ENCODE data around the gene FBXO45.

The FBXO45 gene

GRCh38 chr3:196555295-196555694 is 13.2 kb upstream of the FBXO45 start:
- no peak overlapping the region for H4K8ac ChIP-seq (ENCODE audit: low read depth, low read length)
- H3K27ac ChIP-seq (ENCODE audit: low read depth, low read length): no peak overlapping the region
- H2BK5ac ChIP-seq (ENCODE audit: low read depth, low read length, poor library complexity): no peak overlapping the region
- no peak overlapping the region for H3K4me2 ChIP-seq (ENCODE audit: low read length)
- no peak overlapping the region for H3K9ac ChIP-seq (ENCODE audit: low read length)
- no peaks in the 10 kb centered on the region for H3K27me3 ChIP-seq (ENCODE audit: insufficient read depth, low read length)
- no peaks in the 10 kb centered on the region for H3K36me3 ChIP-seq (ENCODE audit: control insufficient read depth in 1 of 2, insufficient read depth in 2 of 2, low read length in 2 of 2)
- H3K79me1 ChIP-seq (ENCODE audit: low read length): no peaks in the 10 kb centered on the region
- no peak overlapping the region for H4K91ac ChIP-seq (ENCODE audit: low read depth, low read length)
- no peak overlapping the region for H2BK120ac ChIP-seq (ENCODE audit: insufficient read depth, low read length, poor library complexity)
- no peak overlapping the region for H3K18ac ChIP-seq (ENCODE audit: low read length)
- H3K4ac ChIP-seq (ENCODE audit: low read depth, low read length): no peak overlapping the region
- H4K12ac ChIP-seq (ENCODE audit: low read depth, low read length): no peak overlapping the region
- H3K9me3 ChIP-seq (ENCODE audit: insufficient read depth, low read depth, low read length): no peaks in the 10 kb centered on the region
- H3K79me2 ChIP-seq (ENCODE audit: control insufficient read depth, insufficient read depth, low read length, poor library complexity): no peaks in the 10 kb centered on the region
- no peak overlapping the region for H3K14ac ChIP-seq (ENCODE audit: low read length)
- DNase-seq: peak in 1 of 2 donors; percentile 30
- H2AK5ac ChIP-seq (ENCODE audit: low read length): no peak overlapping the region
- H2BK12ac ChIP-seq (ENCODE audit: low read length): no peak overlapping the region
- peaks cover 0 to 2% of the 10 kb centered on the region in 2 experiments for H3K4me1 ChIP-seq (ENCODE audit: control insufficient read depth in 1 of 2, insufficient read depth in 2 of 2, low read length in 2 of 2)
- H3K4me3 ChIP-seq (ENCODE audit: low read depth, low read length): no peak overlapping the region
- WGBS (ENCODE audit: extremely low coverage, insufficient coverage, insufficient read length): no CpG with 5 or more reads among the region's 3 CpGs
- H3K23ac ChIP-seq (ENCODE audit: low read length): no peak overlapping the region
- H2AFZ ChIP-seq (ENCODE audit: insufficient read depth, low read length, poor library complexity): no peak overlapping the region

- WGBS (ENCODE audit: extremely low coverage, insufficient coverage, insufficient read length): no CpG with 5 or more reads among the region's 5 CpGs
- no peak overlapping the region for H3K4ac ChIP-seq (ENCODE audit: low read depth, low read length)
- H2BK12ac ChIP-seq (ENCODE audit: low read length): no peak overlapping the region
- no peaks in the 10 kb centered on the region for H3K79me2 ChIP-seq (ENCODE audit: control insufficient read depth, insufficient read depth, low read length, poor library complexity)
- no peaks in the 10 kb centered on the region for H3K9me3 ChIP-seq (ENCODE audit: insufficient read depth, low read depth, low read length)
- H3K27ac ChIP-seq (ENCODE audit: low read depth, low read length): no peak overlapping the region
- no peaks in the 10 kb centered on the region for H3K27me3 ChIP-seq (ENCODE audit: insufficient read depth, low read length)
- no peak overlapping the region for H3K4me2 ChIP-seq (ENCODE audit: low read length)
- no peak overlapping the region for H3K18ac ChIP-seq (ENCODE audit: low read length)
- DNase-seq: no peak
- peaks cover 0 to 2% of the 10 kb centered on the region in 2 experiments for H3K36me3 ChIP-seq (ENCODE audit: control insufficient read depth in 1 of 2, insufficient read depth in 2 of 2, low read length in 2 of 2)
- H4K8ac ChIP-seq (ENCODE audit: low read depth, low read length): no peak overlapping the region
- no peak overlapping the region for H3K4me3 ChIP-seq (ENCODE audit: low read depth, low read length)
- H3K79me1 ChIP-seq (ENCODE audit: low read length): no peaks in the 10 kb centered on the region
- no peak overlapping the region for H2BK120ac ChIP-seq (ENCODE audit: insufficient read depth, low read length, poor library complexity)
- H2AK5ac ChIP-seq (ENCODE audit: low read length): no peak overlapping the region
- no peak overlapping the region for H3K23ac ChIP-seq (ENCODE audit: low read length)
- H3K4me1 ChIP-seq (ENCODE audit: control insufficient read depth in 1 of 2, insufficient read depth in 2 of 2, low read length in 2 of 2): peaks cover 0 to 2% of the 10 kb centered on the region in 2 experiments
- H2AFZ ChIP-seq (ENCODE audit: insufficient read depth, low read length, poor library complexity): no peak overlapping the region
- no peak overlapping the region for H4K12ac ChIP-seq (ENCODE audit: low read depth, low read length)
- no peak overlapping the region for H3K14ac ChIP-seq (ENCODE audit: low read length)
- H2BK5ac ChIP-seq (ENCODE audit: low read depth, low read length, poor library complexity): no peak overlapping the region
- no peak overlapping the region for H3K9ac ChIP-seq (ENCODE audit: low read length)
- no peak overlapping the region for H4K91ac ChIP-seq (ENCODE audit: low read depth, low read length)
Observed at GRCh38 chr3:196557236-196557635, 11.2 kb upstream of the FBXO45 start.

GRCh38 chr3:196558476-196558875 is 10.0 kb upstream of the FBXO45 start:
- H4K12ac ChIP-seq (ENCODE audit: low read depth, low read length): no peak overlapping the region
- no peak overlapping the region for H4K8ac ChIP-seq (ENCODE audit: low read depth, low read length)
- H3K18ac ChIP-seq (ENCODE audit: low read length): no peak overlapping the region
- no peak overlapping the region for H3K9ac ChIP-seq (ENCODE audit: low read length)
- peaks cover 2% of the 10 kb centered on the region in 2 experiments for H3K36me3 ChIP-seq (ENCODE audit: control insufficient read depth in 1 of 2, insufficient read depth in 2 of 2, low read length in 2 of 2)
- no peaks in the 10 kb centered on the region for H3K79me2 ChIP-seq (ENCODE audit: control insufficient read depth, insufficient read depth, low read length, poor library complexity)
- H3K79me1 ChIP-seq (ENCODE audit: low read length): no peaks in the 10 kb centered on the region
- no peaks in the 10 kb centered on the region for H3K27me3 ChIP-seq (ENCODE audit: insufficient read depth, low read length)
- H3K27ac ChIP-seq (ENCODE audit: low read depth, low read length): no peak overlapping the region
- H3K4ac ChIP-seq (ENCODE audit: low read depth, low read length): no peak overlapping the region
- no peak overlapping the region for H2AFZ ChIP-seq (ENCODE audit: insufficient read depth, low read length, poor library complexity)
- no peak overlapping the region for H3K4me2 ChIP-seq (ENCODE audit: low read length)
- peaks cover 0 to 3% of the 10 kb centered on the region in 2 experiments for H3K4me1 ChIP-seq (ENCODE audit: control insufficient read depth in 1 of 2, insufficient read depth in 2 of 2, low read length in 2 of 2)
- DNase-seq: peak; percentile 82 to 91
- no peak overlapping the region for H4K91ac ChIP-seq (ENCODE audit: low read depth, low read length)
- no peaks in the 10 kb centered on the region for H3K9me3 ChIP-seq (ENCODE audit: insufficient read depth, low read depth, low read length)
- H3K4me3 ChIP-seq (ENCODE audit: low read depth, low read length): no peak overlapping the region
- H2AK5ac ChIP-seq (ENCODE audit: low read length): no peak overlapping the region
- no peak overlapping the region for H2BK120ac ChIP-seq (ENCODE audit: insufficient read depth, low read length, poor library complexity)
- H3K23ac ChIP-seq (ENCODE audit: low read length): no peak overlapping the region
- no peak overlapping the region for H2BK5ac ChIP-seq (ENCODE audit: low read depth, low read length, poor library complexity)
- H3K14ac ChIP-seq (ENCODE audit: low read length): no peak overlapping the region
- no peak overlapping the region for H2BK12ac ChIP-seq (ENCODE audit: low read length)

- Histone ChIP-seq H3K27ac (ENCODE audit: low read depth, low read length) (no peak overlapping the region), H2BK12ac (ENCODE audit: low read length) (no peak overlapping the region), H3K27me3 (ENCODE audit: insufficient read depth, low read length) (no peaks in the 10 kb centered on the region), H3K9me3 (ENCODE audit: insufficient read depth, low read depth, low read length) (no peaks in the 10 kb centered on the region), H2AK5ac (ENCODE audit: low read length) (no peak overlapping the region), H2BK120ac (ENCODE audit: insufficient read depth, low read length, poor library complexity) (no peak overlapping the region), H3K14ac (ENCODE audit: low read length) (no peak overlapping the region), H4K91ac (ENCODE audit: low read depth, low read length) (no peak overlapping the region), H3K4ac (ENCODE audit: low read depth, low read length) (no peak overlapping the region), H3K4me3 (ENCODE audit: low read depth, low read length) (no peak overlapping the region), H3K36me3 (ENCODE audit: control insufficient read depth in 1 of 2, insufficient read depth in 2 of 2, low read length in 2 of 2) (peaks cover 2% of the 10 kb centered on the region in 2 experiments), H3K4me1 (ENCODE audit: control insufficient read depth in 1 of 2, insufficient read depth in 2 of 2, low read length in 2 of 2) (peaks cover 0 to 5% of the 10 kb centered on the region in 2 experiments), H2BK5ac (ENCODE audit: low read depth, low read length, poor library complexity) (no peak overlapping the region), H4K8ac (ENCODE audit: low read depth, low read length) (no peak overlapping the region), H4K12ac (ENCODE audit: low read depth, low read length) (no peak overlapping the region), H3K18ac (ENCODE audit: low read length) (no peak overlapping the region), H3K79me1 (ENCODE audit: low read length) (no peaks in the 10 kb centered on the region), H2AFZ (ENCODE audit: insufficient read depth, low read length, poor library complexity) (no peak overlapping the region), H3K4me2 (ENCODE audit: low read length) (no peak overlapping the region), H3K79me2 (ENCODE audit: control insufficient read depth, insufficient read depth, low read length, poor library complexity) (no peaks in the 10 kb centered on the region), H3K23ac (ENCODE audit: low read length) (no peak overlapping the region), H3K9ac (ENCODE audit: low read length) (no peak overlapping the region)
- no CpG with 5 or more reads among the region's 3 CpGs for WGBS (ENCODE audit: extremely low coverage, insufficient coverage, insufficient read length)
- no peak for DNase-seq
Observed at GRCh38 chr3:196559826-196560225, 8.6 kb upstream of the FBXO45 start.
